Erythroblast (primary cell): ENCODE data around the gene PACS1.
A peak's percentile ranks its signal among the peaks of the same experiment; 100 is the strongest.

Experiments used
- DNase-seq, 2 experiments: peaks; one replicate each; lab custom pipeline; 2025; lab: John Stamatoyannopoulos, UW
- GATA1 ChIP-seq: IDR thresholded peaks from 2 replicates; pipeline ENCODE4 v1.6.1; 2011; ENCODE audit warnings: low read depth, mild to moderate bottlenecking, control low read depth, low read length, moderate library complexity
- POLR2A ChIP-seq: IDR thresholded peaks from 2 replicates; pipeline ENCODE4 v1.6.1; 2011; ENCODE audit warnings: mild to moderate bottlenecking, low read length

The PACS1 gene

DNA sequence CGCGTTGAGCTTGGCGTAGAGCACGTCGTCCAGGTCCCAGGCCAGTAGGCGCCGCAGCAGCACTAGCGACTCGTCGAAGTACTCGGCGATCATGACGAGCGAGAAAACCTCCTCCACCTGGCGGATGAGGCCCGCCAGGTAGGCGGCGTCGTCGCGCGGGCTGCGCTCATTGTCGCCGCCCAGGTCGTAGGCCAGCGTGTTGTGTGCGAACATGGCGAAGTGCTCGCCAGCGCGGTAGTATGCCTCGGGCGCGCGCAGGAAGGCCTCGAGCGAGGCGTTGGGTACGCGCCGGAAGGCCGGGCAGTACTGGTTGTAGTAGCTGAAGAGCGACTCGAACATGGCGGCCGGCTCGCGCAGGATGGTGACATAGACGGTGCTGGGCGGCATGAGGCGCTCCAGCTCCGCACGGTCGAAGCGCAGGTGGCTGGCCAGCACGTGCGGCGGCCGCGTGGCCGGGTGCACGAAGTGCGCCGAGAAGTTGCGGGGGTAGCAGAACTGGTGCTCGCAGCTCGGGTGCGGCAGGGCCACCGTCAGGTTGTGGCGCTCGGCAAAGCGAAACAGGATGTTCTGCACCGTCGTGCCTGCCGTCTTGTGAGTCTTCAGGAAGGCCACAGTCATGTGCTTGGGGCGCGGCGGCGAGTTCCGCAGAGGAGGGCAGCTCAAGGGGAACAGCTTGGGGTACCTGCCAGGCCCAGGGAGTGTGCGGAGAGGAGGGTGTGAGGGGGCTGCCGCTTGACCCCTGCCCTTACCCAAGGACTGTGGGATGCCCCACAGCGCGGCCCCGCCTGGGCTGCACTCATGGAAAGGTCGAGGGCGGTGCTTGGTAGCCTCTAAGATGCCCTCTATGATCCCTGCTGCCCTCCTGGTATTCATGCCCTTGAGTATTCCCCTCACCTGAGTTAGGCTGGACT is 26.8 kb upstream of the PACS1 start:
- DNase-seq, result no peak
- no peak for TF ChIP-seq POLR2A
- no peak for TF ChIP-seq GATA1

DNA sequence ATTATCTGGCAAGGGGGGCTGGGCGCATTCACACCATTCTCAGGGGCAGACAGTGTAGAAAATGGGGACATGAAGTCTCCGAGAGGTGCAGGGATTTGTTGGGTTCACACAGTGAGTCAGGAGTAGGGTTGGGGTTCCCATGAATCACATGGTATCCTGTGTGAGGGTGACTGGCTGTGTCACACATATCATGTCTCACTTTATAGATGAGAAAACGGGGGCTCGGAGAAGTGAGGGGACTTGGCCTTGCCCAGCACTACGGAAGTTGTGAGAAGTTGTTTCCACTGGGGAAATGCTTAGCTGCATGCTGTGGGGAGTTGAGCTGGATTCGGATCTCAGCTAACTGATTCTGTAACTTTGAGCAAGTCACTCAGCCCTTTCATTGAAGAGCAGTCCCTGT is 25.3 kb upstream of the PACS1 start:
- TF ChIP-seq GATA1, result no peak
- TF ChIP-seq POLR2A, result no peak
- DNase-seq, result no peak

DNA sequence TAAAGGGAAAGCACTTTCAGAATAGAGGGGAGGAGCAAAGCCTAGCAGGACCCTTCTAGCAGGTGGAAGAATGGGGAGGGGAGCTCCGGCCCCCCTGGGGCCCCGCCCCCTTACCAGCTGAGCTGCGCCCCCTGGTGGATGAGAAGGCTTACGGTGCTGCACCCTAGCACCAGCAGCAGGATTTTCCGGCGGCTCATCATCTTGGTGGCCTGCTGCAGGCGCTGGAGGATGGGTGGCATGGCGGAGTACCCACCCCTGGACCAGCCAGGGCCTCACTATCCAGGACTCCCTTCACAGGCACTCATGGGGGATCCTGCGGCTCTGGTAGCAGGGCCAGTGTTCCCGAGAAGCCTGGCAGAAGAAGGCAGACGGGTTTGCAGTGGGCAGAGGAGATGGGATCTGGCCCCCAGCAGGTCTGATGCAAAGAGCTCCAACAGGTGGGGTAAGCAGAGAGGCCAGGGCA is 24.9 kb upstream of the PACS1 start:
- TF ChIP-seq GATA1 (no peak), POLR2A (no peak)
- DNase-seq, result peak; percentile 81 to 89

DNA sequence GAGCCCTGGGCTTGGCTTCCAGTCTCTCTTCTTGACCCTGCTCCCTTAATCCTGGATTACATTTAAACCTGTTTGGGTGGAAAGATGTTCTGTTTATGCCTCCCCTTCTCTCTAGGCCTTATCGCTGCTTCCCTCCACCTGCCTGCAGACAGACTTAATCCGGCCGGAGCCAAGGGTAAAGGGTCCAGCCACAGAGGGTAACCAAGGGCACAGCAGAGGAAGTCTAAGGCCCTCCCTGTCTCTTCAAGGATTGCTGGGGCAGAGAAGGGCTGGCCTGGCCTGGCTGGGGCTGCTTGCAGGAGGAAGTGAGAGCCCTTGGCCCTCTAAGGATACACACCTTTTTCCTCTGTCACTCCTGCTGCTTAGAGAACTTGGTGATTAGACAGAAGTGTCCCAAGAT is 23.2 kb upstream of the PACS1 start:
- DNase-seq, result no peak
- no peak for TF ChIP-seq GATA1
- no peak for TF ChIP-seq POLR2A

DNA sequence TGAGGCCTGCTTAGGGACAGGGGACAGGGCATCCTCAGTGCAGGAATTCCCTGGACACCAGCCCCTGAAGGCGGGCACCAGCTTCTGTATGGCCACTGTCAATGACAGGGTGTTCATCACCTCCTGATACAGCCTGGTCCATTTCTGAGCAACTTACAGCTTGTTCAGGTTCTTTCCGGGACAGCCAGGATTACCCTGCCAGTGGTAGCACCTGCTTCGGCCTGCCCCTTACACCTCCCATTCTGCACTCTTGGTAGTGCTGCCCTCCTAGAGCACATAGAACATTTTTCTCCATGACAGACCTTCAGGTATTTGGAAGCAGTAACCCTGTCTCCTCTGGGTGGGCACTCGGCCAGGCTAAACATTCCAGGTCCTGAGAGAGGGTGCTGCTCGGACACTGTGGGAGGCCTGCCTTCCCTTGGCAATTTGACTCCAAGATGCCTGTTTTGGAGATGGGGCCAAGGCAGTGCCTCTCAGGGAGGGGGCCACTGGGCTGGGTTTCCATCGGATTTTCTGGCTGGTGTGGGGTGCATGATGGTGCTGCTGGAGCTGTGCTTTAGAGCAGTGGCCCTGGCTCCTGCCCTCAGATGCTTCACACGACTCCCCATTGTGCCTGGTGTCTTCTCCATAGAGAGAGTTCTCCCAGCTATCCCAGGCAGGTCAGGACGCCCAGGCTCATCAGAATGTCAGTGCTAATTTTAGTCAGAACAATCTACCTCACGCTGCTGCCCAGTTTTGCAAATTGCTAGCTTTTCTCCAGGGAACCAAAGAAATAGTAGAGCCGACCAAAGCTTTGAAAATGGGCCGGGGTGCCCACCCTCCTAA is 22.3 kb upstream of the PACS1 start:
- TF ChIP-seq GATA1 (no peak), POLR2A (no peak)
- DNase-seq, result no peak

DNA sequence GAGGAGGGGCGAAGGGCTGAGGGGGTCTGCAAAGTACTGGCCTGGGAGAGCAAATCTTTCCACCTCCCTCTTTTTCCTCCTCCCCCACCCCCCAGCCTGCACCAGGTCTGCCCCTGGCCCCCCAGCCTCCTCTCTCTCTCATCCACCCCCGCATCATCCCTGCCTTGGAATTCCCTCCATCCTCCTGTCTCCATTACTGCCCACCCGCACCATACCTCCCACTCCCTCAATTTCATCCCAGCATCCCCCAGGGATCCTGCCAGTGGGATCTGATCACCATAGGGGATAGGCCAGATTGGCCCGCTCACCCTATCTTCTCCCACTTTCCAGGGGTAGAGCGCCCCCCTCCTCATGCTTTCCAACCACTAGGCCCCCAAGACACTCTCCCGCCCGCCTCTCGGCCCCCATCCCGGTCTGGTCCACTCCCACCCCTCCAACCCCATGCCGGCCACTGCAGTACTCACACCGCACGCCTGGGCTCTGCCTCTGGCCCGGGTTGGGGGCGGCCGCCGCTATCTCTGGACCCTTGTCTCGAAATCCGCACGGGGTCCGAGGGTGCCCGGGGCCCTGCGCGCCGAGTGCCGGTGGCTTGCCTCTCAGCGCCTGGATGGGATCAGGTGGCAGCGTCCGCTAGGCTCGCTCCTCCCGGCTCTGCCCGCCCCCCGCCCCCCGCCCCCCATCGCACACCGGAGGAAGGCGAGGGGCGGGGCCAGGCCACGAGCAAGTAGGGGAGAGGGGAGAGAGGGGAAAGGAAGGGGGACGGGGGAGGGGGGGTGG is 21.3 kb upstream of the PACS1 start, which contains the start of gene GAL3ST3:
TSS of gene GAL3ST3 (minus strand) at position 615 of the 777 bp plus-strand sequence. CDS start 3,746 bp downstream, outside the sequence.
- no peak for DNase-seq
- TF ChIP-seq POLR2A, result no peak
- no peak for TF ChIP-seq GATA1

DNA sequence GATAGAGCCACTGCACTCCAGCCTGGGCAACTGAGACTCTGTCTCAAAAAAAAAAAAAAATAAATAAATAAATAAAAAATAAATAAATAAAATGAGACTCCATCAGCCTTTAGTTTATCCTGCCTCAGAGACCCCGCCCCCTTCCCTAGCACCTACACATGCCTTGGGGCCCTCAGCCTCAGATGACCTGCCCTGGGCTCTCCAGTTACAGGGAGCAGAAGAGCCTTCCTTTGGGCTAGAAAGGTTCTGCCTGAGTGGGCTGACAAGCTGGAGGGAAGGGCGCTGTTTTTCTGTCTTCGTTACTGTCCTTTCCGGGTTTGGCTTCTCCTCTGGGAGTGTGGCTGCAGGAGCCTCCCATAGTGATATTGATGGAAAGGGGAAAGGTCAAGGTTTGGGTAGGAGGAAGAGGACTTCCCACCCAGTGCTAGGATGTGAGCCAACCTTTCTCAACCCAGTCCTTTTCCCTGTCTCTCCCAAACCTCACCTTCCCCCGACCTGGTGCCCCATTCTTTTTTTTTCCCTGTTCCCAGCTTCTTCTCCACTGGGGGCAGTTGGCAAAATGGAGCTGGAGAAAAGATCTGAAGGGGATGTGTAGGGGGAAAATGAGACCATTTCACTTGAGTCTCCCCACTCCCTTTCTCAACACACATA is 19.4 kb upstream of the PACS1 start:
- no peak for DNase-seq
- TF ChIP-seq POLR2A (no peak), GATA1 (no peak)

DNA sequence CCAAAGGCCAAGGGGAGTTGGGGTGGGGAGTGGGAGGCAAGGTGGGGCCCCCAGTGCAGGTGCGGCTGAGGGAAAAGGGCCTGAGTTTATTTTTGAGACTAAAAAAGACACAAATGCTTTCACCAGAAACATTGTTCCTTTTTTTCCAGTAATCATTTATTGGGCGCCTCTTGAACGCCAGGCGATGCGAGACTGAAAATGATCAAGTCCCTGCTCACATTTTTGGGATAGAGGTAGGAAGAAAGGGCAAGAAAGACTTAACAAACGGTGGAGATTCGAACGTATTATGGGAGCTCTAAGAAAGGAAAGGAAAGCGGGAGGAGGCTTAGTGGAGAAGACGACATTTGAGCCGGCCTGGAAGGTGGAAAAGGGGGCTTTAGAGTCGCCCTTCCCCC is 18.7 kb upstream of the PACS1 start:
- no peak for TF ChIP-seq POLR2A
- TF ChIP-seq GATA1, result no peak
- DNase-seq, result no peak

DNA sequence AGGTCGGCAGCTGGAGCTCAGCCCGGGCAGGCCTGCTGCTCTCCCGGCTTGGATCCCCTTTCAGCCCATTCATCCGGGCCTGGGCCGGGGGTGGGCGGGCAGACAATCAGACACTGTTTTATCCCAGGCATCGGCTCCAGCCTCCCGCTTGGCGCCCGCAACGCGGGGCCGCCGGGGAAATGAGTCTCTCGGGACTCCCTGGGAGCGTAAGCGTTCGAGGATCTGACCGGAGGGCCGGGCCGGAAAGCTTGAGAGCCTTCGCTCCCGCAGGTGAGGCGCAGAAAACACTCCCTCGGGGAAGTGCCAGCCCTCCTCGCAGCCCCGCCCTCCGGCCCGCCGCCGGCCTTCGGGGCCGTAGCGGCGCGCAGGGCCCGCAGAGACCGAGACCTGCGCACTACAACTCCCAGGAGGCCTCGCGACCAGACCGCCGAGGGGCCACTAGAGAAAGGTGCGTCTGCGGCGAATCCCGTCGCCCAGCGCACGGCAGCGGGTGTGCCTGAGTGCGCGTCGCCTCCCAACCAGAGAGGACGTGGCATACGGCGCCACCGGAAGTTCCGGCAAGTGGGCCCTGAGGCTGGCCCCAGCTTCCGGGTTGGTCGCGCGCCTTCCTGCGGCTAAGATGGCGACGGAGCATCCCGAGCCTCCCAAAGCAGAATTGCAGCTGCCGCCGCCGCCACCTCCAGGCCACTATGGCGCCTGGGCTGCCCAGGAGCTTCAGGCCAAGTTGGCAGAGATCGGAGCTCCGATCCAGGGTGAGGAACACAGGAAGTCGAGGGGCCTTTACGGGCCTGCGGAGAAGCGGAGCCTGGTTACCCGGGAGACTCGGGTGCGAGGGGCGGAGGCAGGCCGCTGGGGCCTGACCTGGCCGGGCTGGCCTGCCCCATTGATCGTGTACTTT is 18.1 kb upstream of the PACS1 start, which contains the start of gene SF3B2:
TSS of gene SF3B2 (plus strand) at position 599 of the 898 bp plus-strand sequence. CDS start at position 620, 21 bp downstream.
- peak; percentile 99 for DNase-seq
- TF ChIP-seq GATA1, result no peak
- TF ChIP-seq POLR2A, result peak; percentile 85

DNA sequence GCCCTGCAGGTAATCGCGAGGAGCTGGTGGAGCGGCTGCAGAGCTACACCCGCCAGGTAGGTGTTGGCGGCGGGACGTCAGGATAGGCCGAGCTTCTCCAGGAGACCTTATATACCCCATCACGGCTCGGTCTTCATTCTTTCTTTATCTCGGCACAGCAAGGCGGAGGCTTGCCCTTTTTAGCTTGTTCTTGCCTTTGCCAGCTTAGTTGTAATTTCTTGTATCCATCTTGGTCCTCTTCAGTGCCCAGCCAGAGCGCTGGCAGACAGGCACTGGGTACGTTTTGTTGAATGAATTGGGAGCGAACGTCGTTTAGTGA is 17.4 kb upstream of the PACS1 start:
- DNase-seq, result no peak
- TF ChIP-seq GATA1 (no peak), POLR2A (no peak)

DNA sequence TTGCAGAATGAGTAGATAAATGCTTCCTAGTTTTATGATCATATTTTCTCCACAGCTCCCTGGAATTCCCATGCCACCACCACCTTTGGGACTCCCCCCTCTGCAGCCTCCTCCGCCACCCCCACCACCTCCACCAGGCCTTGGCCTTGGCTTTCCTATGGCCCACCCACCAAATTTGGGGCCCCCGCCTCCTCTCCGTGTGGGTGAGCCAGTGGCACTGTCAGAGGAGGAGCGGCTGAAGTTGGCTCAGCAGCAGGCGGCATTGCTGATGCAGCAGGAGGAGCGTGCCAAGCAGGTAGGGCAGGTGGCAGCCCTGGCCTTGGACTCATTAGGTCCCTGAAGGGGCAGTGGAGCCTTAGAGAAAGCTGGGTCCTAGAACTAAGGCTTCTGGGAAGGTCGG is 15.1 kb upstream of the PACS1 start:
- TF ChIP-seq GATA1, result no peak
- TF ChIP-seq POLR2A, result no peak
- no peak for DNase-seq

DNA sequence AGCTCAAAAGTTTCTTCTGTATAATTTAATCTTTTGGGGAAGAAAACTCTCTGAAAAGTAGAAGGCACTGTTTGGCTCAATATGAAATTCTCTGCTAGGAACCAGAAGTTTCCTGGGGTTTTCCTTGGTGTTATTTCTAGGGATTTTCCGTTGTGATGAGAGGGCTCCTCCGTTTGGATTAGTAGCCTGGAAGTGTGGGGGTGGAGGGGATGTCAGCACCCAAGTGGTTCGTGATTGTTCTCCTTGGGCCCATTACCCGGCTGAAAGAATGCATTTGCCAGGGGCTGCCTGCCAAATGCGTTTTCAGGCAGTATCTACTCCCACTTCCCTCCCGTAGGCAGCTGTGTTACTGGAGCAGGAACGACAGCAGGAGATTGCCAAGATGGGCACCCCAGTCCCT is 13.6 kb upstream of the PACS1 start:
- no peak for TF ChIP-seq POLR2A
- TF ChIP-seq GATA1, result no peak
- no peak for DNase-seq
